H1 (cell line): Measurements from ENCODE around the gene PTPRCAP. TPM values are rescaled to one million over a fixed set of nuclear protein-coding genes. Genes with fewer than 3 reads are reported as not detected.

Experiments
- SAP30 ChIP-seq: fragments of 300-600 bp; sonication (generic); IDR thresholded peaks from 2 replicates; pipeline ENCODE4 v1.7.1; 2012; ENCODE audit warnings: low read length, moderate library complexity, mild to moderate bottlenecking, inconsistent platforms; ENCODE audit not compliant: insufficient read depth, insufficient replicate concordance
- SRF ChIP-seq: IDR thresholded peaks from 2 replicates; pipeline ENCODE4 v1.6.1; 2011; ENCODE audit warnings: mild to moderate bottlenecking, low read depth, low read length, moderate library complexity
- polyA plus RNA-seq, 7 experiments: library from polyadenylated mRNA; depleted of rRNA in 3 of 7; stranded (reverse) in 5 of 7; unstranded in 2 of 7; fragments of >200 nt in 5 of 7; fragments of 200-250 nt in 2 of 7; gene quantifications; 1 replicate in 5 of 7; 2 replicates in 1 of 7; 4 replicates in 1 of 7; pipeline versions ENCODE4 v1.2.1 to v1.2.3, GENCODE V29; 2011 to 2013; ENCODE audit warnings: missing spikeins in 2 of 7, mixed read lengths in 2 of 7
- total RNA-seq: library from RNA; stranded (reverse); fragmentation: NEBNext Ultra II Directional; extraction: Animal tissue kit (Norgen Biotek cat#: 25700); gene quantifications from 2 replicates; pipeline ENCODE4 v1.2.1, GENCODE V29; 2021
- TF ChIP-seq, protein P1 (sequence below), 3 experiments: IDR thresholded peaks; 1 replicate in 2 of 3; 2 replicates in 1 of 3; pipeline versions ENCODE4 v1.5.1 to v1.6.1; 2011; ENCODE audit warnings: low read length in 3 of 3, mild to moderate bottlenecking in 3 of 3, inconsistent platforms in 2 of 3, low read depth in 1 of 3, moderate library complexity in 1 of 3; ENCODE audit not compliant: insufficient read depth in 1 of 3; ENCODE audit errors: control extremely low read depth in 1 of 3

The PTPRCAP gene
- total and polyA plus RNA-seq, 2 of the 8 experiments (the other 6 are each of a cell fraction or from before 2014, with no cell fraction given): 0.78 to 6.7 TPM

DNA sequence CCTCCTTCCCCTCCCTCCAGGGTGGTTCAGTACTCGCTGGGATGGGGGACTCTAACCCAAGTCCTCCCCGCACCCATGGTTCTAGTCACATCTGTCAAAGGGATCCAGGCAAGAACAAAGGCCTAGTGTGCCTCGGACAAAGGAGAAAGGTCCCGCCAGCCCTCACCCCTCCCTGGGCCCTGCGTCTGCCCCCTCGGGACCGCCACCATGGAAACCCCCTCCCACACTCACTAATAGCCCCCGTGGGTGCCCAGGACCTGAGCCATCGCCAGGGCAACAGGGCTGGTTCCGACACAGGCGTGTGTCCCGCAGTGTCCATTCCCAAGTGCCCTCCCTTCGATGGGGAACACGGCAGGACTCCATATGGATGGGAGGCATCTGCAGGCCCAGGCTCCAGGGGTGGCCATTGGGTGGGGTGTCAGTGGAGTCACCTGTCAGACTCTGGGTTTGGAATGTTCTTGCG is 27.1 kb downstream of the PTPRCAP start (continued):
- TF ChIP-seq, protein P1, sequence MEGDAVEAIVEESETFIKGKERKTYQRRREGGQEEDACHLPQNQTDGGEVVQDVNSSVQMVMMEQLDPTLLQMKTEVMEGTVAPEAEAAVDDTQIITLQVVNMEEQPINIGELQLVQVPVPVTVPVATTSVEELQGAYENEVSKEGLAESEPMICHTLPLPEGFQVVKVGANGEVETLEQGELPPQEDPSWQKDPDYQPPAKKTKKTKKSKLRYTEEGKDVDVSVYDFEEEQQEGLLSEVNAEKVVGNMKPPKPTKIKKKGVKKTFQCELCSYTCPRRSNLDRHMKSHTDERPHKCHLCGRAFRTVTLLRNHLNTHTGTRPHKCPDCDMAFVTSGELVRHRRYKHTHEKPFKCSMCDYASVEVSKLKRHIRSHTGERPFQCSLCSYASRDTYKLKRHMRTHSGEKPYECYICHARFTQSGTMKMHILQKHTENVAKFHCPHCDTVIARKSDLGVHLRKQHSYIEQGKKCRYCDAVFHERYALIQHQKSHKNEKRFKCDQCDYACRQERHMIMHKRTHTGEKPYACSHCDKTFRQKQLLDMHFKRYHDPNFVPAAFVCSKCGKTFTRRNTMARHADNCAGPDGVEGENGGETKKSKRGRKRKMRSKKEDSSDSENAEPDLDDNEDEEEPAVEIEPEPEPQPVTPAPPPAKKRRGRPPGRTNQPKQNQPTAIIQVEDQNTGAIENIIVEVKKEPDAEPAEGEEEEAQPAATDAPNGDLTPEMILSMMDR (IDR thresholded peaks at IDR 0.05; ENCODE audit: control extremely low read depth in 1 of 3, insufficient read depth in 1 of 3, low read depth in 1 of 3, low read length in 3 of 3): no peak
- no peak for TF ChIP-seq SRF
- no peak for TF ChIP-seq SAP30
